ENCODE measurements around the gene CLCN4. TPM values are rescaled to one million over a fixed set of nuclear protein-coding genes. Genes with fewer than 3 reads are reported as not detected.

The CLCN4 gene
- total and polyA plus RNA-seq, 9 donors = 0.36 to 4.2 (median 3.0) TPM

DNA sequence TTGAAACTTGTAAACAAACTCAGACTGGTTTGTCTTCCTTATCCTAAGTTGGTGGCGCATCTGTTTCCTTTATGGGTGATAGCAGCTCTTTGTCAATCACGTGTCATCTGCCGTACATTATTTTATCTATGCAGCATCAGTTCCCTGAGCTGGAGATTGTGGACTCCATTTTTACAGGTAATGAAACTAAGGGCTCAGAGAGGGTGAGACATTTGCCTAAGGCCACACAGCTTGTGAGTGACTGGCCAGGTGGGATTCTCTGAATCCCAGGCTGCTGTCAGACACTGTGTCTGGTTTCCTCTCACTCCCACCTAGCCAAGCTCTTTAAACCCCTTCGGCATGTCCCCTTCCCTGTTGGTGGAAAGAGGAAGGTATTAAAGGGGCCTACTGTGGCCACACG lies 41.7 kb upstream of the CLCN4 start:
- TF ChIP-seq POLR2A (IDR thresholded peaks at IDR 0.05) (no peak), EP300 (IDR thresholded peaks at IDR 0.05) (no peak)
- TF ChIP-seq, protein P1, sequence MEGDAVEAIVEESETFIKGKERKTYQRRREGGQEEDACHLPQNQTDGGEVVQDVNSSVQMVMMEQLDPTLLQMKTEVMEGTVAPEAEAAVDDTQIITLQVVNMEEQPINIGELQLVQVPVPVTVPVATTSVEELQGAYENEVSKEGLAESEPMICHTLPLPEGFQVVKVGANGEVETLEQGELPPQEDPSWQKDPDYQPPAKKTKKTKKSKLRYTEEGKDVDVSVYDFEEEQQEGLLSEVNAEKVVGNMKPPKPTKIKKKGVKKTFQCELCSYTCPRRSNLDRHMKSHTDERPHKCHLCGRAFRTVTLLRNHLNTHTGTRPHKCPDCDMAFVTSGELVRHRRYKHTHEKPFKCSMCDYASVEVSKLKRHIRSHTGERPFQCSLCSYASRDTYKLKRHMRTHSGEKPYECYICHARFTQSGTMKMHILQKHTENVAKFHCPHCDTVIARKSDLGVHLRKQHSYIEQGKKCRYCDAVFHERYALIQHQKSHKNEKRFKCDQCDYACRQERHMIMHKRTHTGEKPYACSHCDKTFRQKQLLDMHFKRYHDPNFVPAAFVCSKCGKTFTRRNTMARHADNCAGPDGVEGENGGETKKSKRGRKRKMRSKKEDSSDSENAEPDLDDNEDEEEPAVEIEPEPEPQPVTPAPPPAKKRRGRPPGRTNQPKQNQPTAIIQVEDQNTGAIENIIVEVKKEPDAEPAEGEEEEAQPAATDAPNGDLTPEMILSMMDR (IDR thresholded peaks at IDR 0.05) = no peak
- Histone ChIP-seq H3K4me3 (no peak overlapping the region), H3K4me1 (ENCODE audit: insufficient read depth) (peaks cover 9% of the 10 kb centered on the region), H3K27ac (no peak overlapping the region), H3K27me3 (no peaks in the 10 kb centered on the region), H3K9me3 (no peaks in the 10 kb centered on the region), H3K36me3 (no peaks in the 10 kb centered on the region)
- 88 to 90% (median 88%) methylated on average over 5 of the region's 5 CpGs for WGBS, 3 donors
- intact Hi-C loops (cut with DNase I) = loop anchor here (5.0 to 10.0 kb wide), 3 partner anchors 103 to 230 kb away; no protein-coding TSS in a partner anchor
- DNase-seq = no peak

DNA sequence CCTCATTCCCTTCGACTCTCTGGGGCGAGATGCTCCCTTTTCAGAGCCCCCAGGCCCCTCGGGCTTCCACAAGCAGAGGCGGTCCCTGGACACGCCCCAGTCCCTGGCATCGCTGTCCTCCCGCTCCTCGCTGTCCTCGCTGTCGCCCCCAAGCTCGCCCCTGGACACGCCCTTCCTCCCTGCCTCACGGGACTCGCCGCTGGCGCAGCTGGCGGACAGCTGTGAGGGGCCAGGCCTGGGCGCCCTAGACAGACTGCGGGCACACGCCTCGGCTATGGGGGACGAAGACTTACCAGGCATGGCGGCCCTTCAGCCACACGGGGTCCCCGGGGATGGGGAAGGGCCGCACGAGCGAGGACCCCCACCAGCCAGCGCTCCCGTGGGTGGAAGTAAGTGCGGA lies 39.5 kb upstream of the CLCN4 start:
- WGBS, 3 donors = 93 to 96% (median 94%) methylated on average over 31 of the region's 31 CpGs
- Histone ChIP-seq H3K27me3 (no peaks in the 10 kb centered on the region), H3K27ac (no peak overlapping the region), H3K4me3 (no peak overlapping the region), H3K4me1 (ENCODE audit: insufficient read depth) (no peaks in the 10 kb centered on the region), H3K36me3 (no peaks in the 10 kb centered on the region), H3K9me3 (no peaks in the 10 kb centered on the region)
- no peak for DNase-seq
- no peak for TF ChIP-seq POLR2A (IDR thresholded peaks at IDR 0.05)
- TF ChIP-seq, protein P1 (IDR thresholded peaks at IDR 0.05) = no peak
- TF ChIP-seq EP300 (IDR thresholded peaks at IDR 0.05) = no peak
- intact Hi-C loops (cut with DNase I) = loop anchor here (5.0 to 10.0 kb wide), 3 partner anchors 105 to 232 kb away; no protein-coding TSS in a partner anchor

DNA sequence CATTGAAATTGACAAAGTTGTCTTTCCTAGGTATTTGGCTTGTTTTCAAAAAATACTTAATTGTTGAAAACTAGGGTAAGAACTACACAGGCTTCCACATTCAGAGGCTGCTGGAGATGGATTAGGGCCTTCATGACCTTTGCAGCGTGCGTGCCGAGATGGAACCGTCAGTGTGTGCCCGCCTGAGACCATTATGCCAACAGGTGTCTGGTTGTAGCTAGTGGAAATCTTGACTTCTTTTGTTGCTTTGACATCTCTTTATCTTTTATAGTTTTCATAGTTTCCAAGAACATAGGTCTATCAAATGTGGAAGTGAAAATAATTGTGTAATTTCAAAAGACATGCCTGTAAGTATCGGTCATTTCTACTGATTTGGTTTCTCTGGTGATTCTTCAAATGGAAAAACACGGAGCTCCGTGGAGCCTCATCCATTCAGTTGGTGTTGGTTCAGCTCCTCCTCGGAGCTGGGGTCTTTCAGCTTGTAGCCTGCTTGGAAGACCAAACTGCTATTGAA lies 38.9 kb upstream of the CLCN4 start:
- DNase-seq = no peak
- intact Hi-C loops (cut with DNase I) = loop anchor here (2.0 to 10.0 kb wide), 4 partner anchors 106 to 233 kb away; no protein-coding TSS in a partner anchor
- 90 to 92% (median 91%) methylated on average over 9 of the region's 9 CpGs for WGBS, 3 donors
- H3K9me3 ChIP-seq = no peaks in the 10 kb centered on the region
- TF ChIP-seq POLR2A (IDR thresholded peaks at IDR 0.05) (no peak), EP300 (IDR thresholded peaks at IDR 0.05) (no peak)
- TF ChIP-seq, protein P1 (IDR thresholded peaks at IDR 0.05) = no peak
- no peaks in the 10 kb centered on the region for H3K36me3 ChIP-seq
- H3K27ac ChIP-seq = no peak overlapping the region
- no peaks in the 10 kb centered on the region for H3K4me1 ChIP-seq (ENCODE audit: insufficient read depth)
- no peaks in the 10 kb centered on the region for H3K27me3 ChIP-seq
- no peak overlapping the region for H3K4me3 ChIP-seq

DNA sequence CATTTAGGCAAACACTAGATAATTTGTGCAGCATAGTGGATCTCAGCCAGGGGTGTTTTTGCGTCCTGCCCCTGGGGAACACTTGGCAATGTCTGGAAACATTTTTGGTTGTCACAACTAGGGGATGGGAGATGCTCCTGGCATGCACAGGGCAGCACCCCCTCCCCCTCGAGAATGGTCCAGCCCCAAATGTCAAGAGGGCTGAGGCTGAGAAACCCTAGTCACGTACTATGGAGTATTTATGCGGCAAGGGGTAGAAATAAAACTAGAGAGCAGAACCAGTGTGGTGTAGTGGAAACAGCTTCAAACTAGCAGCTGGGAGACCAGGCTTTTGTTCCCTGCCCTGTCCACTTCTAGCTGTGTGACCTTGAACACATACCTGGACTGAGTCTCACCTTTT lies 38.2 kb upstream of the CLCN4 start:
- no peak overlapping the region for H3K27ac ChIP-seq
- H3K9me3 ChIP-seq = no peaks in the 10 kb centered on the region
- no peaks in the 10 kb centered on the region for H3K4me1 ChIP-seq (ENCODE audit: insufficient read depth)
- WGBS, 3 donors = 83 to 87% (median 85%) methylated on average over 4 of the region's 4 CpGs
- intact Hi-C loops (cut with DNase I) = loop anchor here (2.0 to 10.0 kb wide), 4 partner anchors 106 to 234 kb away; no protein-coding TSS in a partner anchor
- H3K4me3 ChIP-seq = no peak overlapping the region
- DNase-seq = no peak
- TF ChIP-seq EP300 (IDR thresholded peaks at IDR 0.05) (no peak), POLR2A (IDR thresholded peaks at IDR 0.05) (no peak)
- TF ChIP-seq, protein P1 (IDR thresholded peaks at IDR 0.05) = no peak
- H3K36me3 ChIP-seq = no peaks in the 10 kb centered on the region
- H3K27me3 ChIP-seq = no peaks in the 10 kb centered on the region

Measured in ovary (tissue), 9 donors.